HepG2 (cell line): ENCODE results near the gene SP6. TPM values are rescaled to one million over a fixed set of nuclear protein-coding genes. Genes with fewer than 3 reads are reported as not detected.

Experiments
- MIER3 ChIP-seq: IDR thresholded peaks from 2 replicates; pipeline ENCODE4 v1.6.1; 2016; ENCODE audit warnings: missing compliant biosample characterization, borderline replicate concordance
- SIX4 ChIP-seq: sonication (generic); formaldehyde crosslinking; IDR thresholded peaks from 2 replicates; pipeline ENCODE4 v1.4.0; 2020; ENCODE audit warnings: missing genetic modification reagents
- SSRP1 ChIP-seq: IDR thresholded peaks from 2 replicates; pipeline ENCODE4 v1.6.1; 2016; ENCODE audit warnings: control low read depth
- STAT6 ChIP-seq: sonication (generic); formaldehyde crosslinking; IDR thresholded peaks from 2 replicates; pipeline ENCODE4 v1.4.0; 2020; ENCODE audit warnings: missing genetic modification reagents, mild to moderate bottlenecking, borderline replicate concordance
- TBL1XR1 ChIP-seq: fragments of 150-350 bp; IDR thresholded peaks from 2 replicates; pipeline ENCODE4 v1.6.1; 2014; ENCODE audit warnings: borderline replicate concordance, low read length; ENCODE audit not compliant: partially characterized antibody
- U2AF1 ChIP-seq: fragments of 200-400 bp; formaldehyde crosslinking; optimal IDR thresholded peaks from 2 replicates; pipeline ENCODE3; 2017; ENCODE audit warnings: mild to moderate bottlenecking, low read depth, low read length
- ZBTB1 ChIP-seq: sonication (generic); formaldehyde crosslinking; IDR thresholded peaks from 2 replicates; pipeline ENCODE4 v1.4.0; 2020; ENCODE audit warnings: missing genetic modification reagents, borderline replicate concordance
- ZBTB40 ChIP-seq, 2 experiments: fragments of 450-650 bp in 1 of 2; sonication (generic) in 1 of 2; formaldehyde crosslinking in 1 of 2; IDR thresholded peaks; 2 replicates each; pipeline versions ENCODE4 v1.6.1 to v1.8.0; 2016 to 2022; ENCODE audit warnings: antibody characterized with exemption in 1 of 2, mild to moderate bottlenecking in 1 of 2, missing genetic modification reagents in 1 of 2
- ZNF274 ChIP-seq: sonication (generic); formaldehyde crosslinking; IDR thresholded peaks from 2 replicates; pipeline ENCODE4 v1.5.1; 2020; ENCODE audit warnings: mild to moderate bottlenecking, missing genetic modification reagents
- ZNF337 ChIP-seq: sonication (generic); formaldehyde crosslinking; IDR thresholded peaks from 2 replicates; pipeline ENCODE4 v1.5.1; 2020; ENCODE audit warnings: missing genetic modification reagents, low read depth, mild to moderate bottlenecking, borderline replicate concordance
- ZNF530 ChIP-seq: sonication (generic); formaldehyde crosslinking; IDR thresholded peaks from 2 replicates; pipeline ENCODE4 v1.5.0; 2020; ENCODE audit warnings: low read depth, mild to moderate bottlenecking, missing genetic modification reagents
- ZNF574 ChIP-seq: sonication (generic); formaldehyde crosslinking; IDR thresholded peaks from 2 replicates; pipeline ENCODE4 v1.4.0; 2020; ENCODE audit warnings: missing genetic modification reagents
- ZNF747 ChIP-seq: sonication (generic); formaldehyde crosslinking; IDR thresholded peaks from 2 replicates; pipeline ENCODE4 v1.8.1; 2023; ENCODE audit warnings: missing genetic modification reagents, mild to moderate bottlenecking, borderline replicate concordance
- polyA plus RNA-seq, 8 experiments: library from polyadenylated mRNA; depleted of rRNA in 3 of 8; stranded (reverse) in 7 of 8; unstranded in 1 of 8; fragments of >200 nt; fragmentation: Illumina TruSeq in 4 of 8; extraction: Trizol in 4 of 8; gene quantifications; 2 replicates each; pipeline versions ENCODE4 v1.2.1 to v1.2.3, GENCODE V29; 2011 to 2016; ENCODE audit warnings: low read depth in 4 of 8, missing spikeins in 1 of 8, mixed read lengths in 1 of 8; ENCODE audit not compliant: insufficient read depth in 1 of 8
- total RNA-seq, 5 experiments: library from RNA; depleted of rRNA; stranded (reverse); fragments of >200 nt; fragmentation: Illumina TruSeq; extraction: Trizol; gene quantifications; 2 replicates each; pipeline ENCODE4 v1.2.3, GENCODE V29; 2016; ENCODE audit warnings: low read depth in 1 of 5

Gene SP6
- total and polyA plus RNA-seq, 2 of the 13 experiments (the other 11 are each of a cell fraction or from before 2014, with no cell fraction given) = 0.07 TPM

GRCh38 chr17:47895347-47895855, 44.4 kb upstream of the SP6 start (continued):
- TF ChIP-seq MIER3 (CRISPR knock-in tag) = 0 out of 2 replicates have a peak, but pooled peaks have one; percentile 45
- no peak for TF ChIP-seq STAT6 (CRISPR knock-in tag)
- no peak for TF ChIP-seq ZNF337 (CRISPR knock-in tag)
- TF ChIP-seq ZNF530 = no peak
- peak; percentile 68; the same call in 1 of the 2 replicates for TF ChIP-seq ZNF574
- TF ChIP-seq TBL1XR1 = no peak
- no peak for TF ChIP-seq SIX4 (CRISPR knock-in tag)
- no peak for TF ChIP-seq ZBTB1
- TF ChIP-seq U2AF1 = no peak
- TF ChIP-seq ZBTB40 (IDR thresholded peaks at IDR 0.05) = no peak
- peak; percentile 81 for TF ChIP-seq ZBTB40 (CRISPR knock-in tag; IDR thresholded peaks at IDR 0.05)
- peak; percentile 45; the same call in 1 of the 2 replicates for TF ChIP-seq SSRP1 (CRISPR knock-in tag)
- peak; percentile 93; the same call in 1 of the 2 replicates for TF ChIP-seq ZNF747 (CRISPR knock-in tag)
- TF ChIP-seq ZNF274 = peak; percentile 60; the same call in 1 of the 2 replicates
